ENCODE measurements around the gene TPRN.
A peak's percentile ranks its signal among the peaks of the same experiment; 100 is the strongest.

Gene TPRN

GRCh38 chr9:137214620-137215019, 14.1 kb upstream of the TPRN start:
- no peak for TF ChIP-seq CTCF (IDR thresholded peaks at IDR 0.05; ENCODE audit: insufficient read depth, low read length, poor library complexity, severe bottlenecking)
- no peak overlapping the region for H3K4me3 ChIP-seq (replicated peaks; ENCODE audit: low read depth, low read length)
- no peaks in the 10 kb centered on the region for H3K27me3 ChIP-seq (replicated peaks; ENCODE audit: control insufficient read depth, insufficient read depth, low read length)
- no peak for DNase-seq (ENCODE audit: extremely low read depth, insufficient read length)
- H3K36me3 ChIP-seq (ENCODE audit: control insufficient read depth, insufficient read depth, low read length) = peaks cover 10% of the 10 kb centered on the region

- Histone ChIP-seq H3K36me3 (ENCODE audit: control insufficient read depth, insufficient read depth, low read length) (peaks cover 15% of the 10 kb centered on the region), H3K4me3 (replicated peaks; ENCODE audit: low read depth, low read length) (no peak overlapping the region), H3K27me3 (replicated peaks; ENCODE audit: control insufficient read depth, insufficient read depth, low read length) (no peaks in the 10 kb centered on the region)
- peak; percentile 5 for TF ChIP-seq CTCF (IDR thresholded peaks at IDR 0.05; ENCODE audit: insufficient read depth, low read length, poor library complexity, severe bottlenecking)
- no peak for DNase-seq (ENCODE audit: extremely low read depth, insufficient read length)
Observed at GRCh38 chr9:137213160-137214060, 12.9 kb upstream of the TPRN start.

GRCh38 chr9:137212520-137212919, 12.0 kb upstream of the TPRN start:
- TF ChIP-seq CTCF (IDR thresholded peaks at IDR 0.05; ENCODE audit: insufficient read depth, low read length, poor library complexity, severe bottlenecking) = no peak
- peaks cover 15% of the 10 kb centered on the region for H3K36me3 ChIP-seq (ENCODE audit: control insufficient read depth, insufficient read depth, low read length)

DNA sequence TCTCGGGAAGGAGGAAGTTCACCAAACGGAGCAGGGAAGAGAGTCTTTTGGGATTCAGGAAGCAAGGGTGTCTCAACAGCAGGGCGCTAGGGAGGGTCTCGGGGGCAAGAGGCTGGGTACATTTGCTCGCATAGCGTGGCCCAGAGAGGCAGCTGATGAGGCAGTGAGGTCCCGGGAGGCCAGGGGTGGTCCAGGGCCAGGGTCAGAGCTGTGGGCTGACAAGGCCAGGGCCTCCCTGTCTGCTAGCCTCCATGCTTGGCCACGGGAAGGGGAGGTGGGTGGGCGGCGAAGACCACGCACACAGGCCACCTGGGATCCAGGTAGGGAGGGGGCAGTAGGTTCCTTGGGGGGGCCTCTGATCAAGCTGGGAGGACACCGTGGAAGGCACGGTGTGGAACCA, 11.0 kb upstream of the TPRN start:
- Histone ChIP-seq H3K4me3 (replicated peaks; ENCODE audit: low read depth, low read length) (no peak overlapping the region), H3K36me3 (ENCODE audit: control insufficient read depth, insufficient read depth, low read length) (peaks cover 15% of the 10 kb centered on the region), H3K27me3 (replicated peaks; ENCODE audit: control insufficient read depth, insufficient read depth, low read length) (no peaks in the 10 kb centered on the region)
- no peak for TF ChIP-seq CTCF (IDR thresholded peaks at IDR 0.05; ENCODE audit: insufficient read depth, low read length, poor library complexity, severe bottlenecking)
- no peak for DNase-seq (ENCODE audit: extremely low read depth, insufficient read length)

More at GRCh38 chr9:137212520-137212919, 12.0 kb upstream of the TPRN start:
- Histone ChIP-seq H3K27me3 (replicated peaks; ENCODE audit: control insufficient read depth, insufficient read depth, low read length) (no peaks in the 10 kb centered on the region), H3K4me3 (replicated peaks; ENCODE audit: low read depth, low read length) (no peak overlapping the region)
- DNase-seq (ENCODE audit: extremely low read depth, insufficient read length) = no peak

DNA sequence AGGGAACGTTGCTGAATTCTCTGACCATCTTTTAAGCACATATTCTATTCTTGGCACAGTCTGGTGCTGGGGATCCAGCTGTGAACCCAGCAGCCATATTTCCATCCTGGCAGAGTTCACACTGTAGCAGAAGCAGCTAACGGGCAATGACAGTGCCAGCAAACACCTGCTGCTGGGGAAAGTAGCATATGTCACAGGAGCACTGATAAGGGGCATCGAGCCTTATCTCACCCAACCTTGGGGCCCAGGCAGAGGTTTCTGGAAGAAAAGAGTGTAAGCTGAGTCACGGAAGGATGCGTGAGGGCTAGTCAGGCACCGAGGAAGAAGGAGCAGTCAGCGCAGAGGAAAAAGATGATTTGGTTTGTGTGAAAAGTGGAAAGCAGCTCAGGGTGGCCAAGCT, 6.1 kb upstream of the TPRN start:
- peaks cover 7% of the 10 kb centered on the region for H3K36me3 ChIP-seq (ENCODE audit: control insufficient read depth, insufficient read depth, low read length)
- no peak for DNase-seq (ENCODE audit: extremely low read depth, insufficient read length)
- peak overlapping the region; percentile 91 for H3K4me3 ChIP-seq (replicated peaks; ENCODE audit: low read depth, low read length)
- H3K27me3 ChIP-seq (replicated peaks; ENCODE audit: control insufficient read depth, insufficient read depth, low read length) = no peaks in the 10 kb centered on the region
- TF ChIP-seq CTCF (IDR thresholded peaks at IDR 0.05; ENCODE audit: insufficient read depth, low read length, poor library complexity, severe bottlenecking) = no peak

Measured in GM06990 (cell line).